IPS-20b (cell line): Measurements from ENCODE around the gene FOCAD.
"Not testable (repeated sequence)": the region's sequence is repeated elsewhere in the genome, so short reads cannot be mapped to it uniquely, and the experiment has no call there.

ENCODE experiments used
- H3K27ac ChIP-seq: one replicate; pipeline ENCODE4 v1.5.1; 2013; ENCODE audit warnings: low read length
- H3K27me3 ChIP-seq: 2 replicates; pipeline ENCODE4 v1.6.1; 2013; ENCODE audit warnings: mild to moderate bottlenecking, low read length, inconsistent platforms; ENCODE audit not compliant: insufficient read depth
- H3K36me3 ChIP-seq: 2 replicates; pipeline ENCODE4 v1.6.1; 2013; ENCODE audit warnings: low read depth, mild to moderate bottlenecking, inconsistent platforms, low read length, moderate library complexity; ENCODE audit not compliant: insufficient read depth
- H3K4me1 ChIP-seq: 2 replicates; pipeline ENCODE4 v1.6.1; 2013; ENCODE audit warnings: mild to moderate bottlenecking, control low read depth, inconsistent platforms, low read length, moderate library complexity; ENCODE audit not compliant: insufficient read depth
- H3K4me3 ChIP-seq: 2 replicates; pipeline ENCODE4 v1.5.1; 2013; ENCODE audit warnings: mild to moderate bottlenecking, low read length, inconsistent platforms
- H3K9ac ChIP-seq: 2 replicates; pipeline ENCODE4 v1.6.1; 2013; ENCODE audit warnings: low read depth, mild to moderate bottlenecking, inconsistent platforms, low read length, moderate library complexity
- H3K9me3 ChIP-seq: 2 replicates; pipeline ENCODE4 v1.6.1; 2013; ENCODE audit warnings: mild to moderate bottlenecking, low read depth, low read length, inconsistent platforms; ENCODE audit not compliant: insufficient read depth

The FOCAD gene

GRCh38 chr9:20658246-20658667 lies 25.8 kb upstream of the FOCAD start:
- H3K27me3 ChIP-seq, H3K9me3 ChIP-seq, H3K36me3 ChIP-seq, H3K27ac ChIP-seq: not testable (repeated sequence)
- Histone ChIP-seq H3K4me1 (peaks cover 13% of the 10 kb centered on the region), H3K9ac (peak overlapping the region; percentile 76), H3K4me3 (peak overlapping the region; percentile 78)

DNA sequence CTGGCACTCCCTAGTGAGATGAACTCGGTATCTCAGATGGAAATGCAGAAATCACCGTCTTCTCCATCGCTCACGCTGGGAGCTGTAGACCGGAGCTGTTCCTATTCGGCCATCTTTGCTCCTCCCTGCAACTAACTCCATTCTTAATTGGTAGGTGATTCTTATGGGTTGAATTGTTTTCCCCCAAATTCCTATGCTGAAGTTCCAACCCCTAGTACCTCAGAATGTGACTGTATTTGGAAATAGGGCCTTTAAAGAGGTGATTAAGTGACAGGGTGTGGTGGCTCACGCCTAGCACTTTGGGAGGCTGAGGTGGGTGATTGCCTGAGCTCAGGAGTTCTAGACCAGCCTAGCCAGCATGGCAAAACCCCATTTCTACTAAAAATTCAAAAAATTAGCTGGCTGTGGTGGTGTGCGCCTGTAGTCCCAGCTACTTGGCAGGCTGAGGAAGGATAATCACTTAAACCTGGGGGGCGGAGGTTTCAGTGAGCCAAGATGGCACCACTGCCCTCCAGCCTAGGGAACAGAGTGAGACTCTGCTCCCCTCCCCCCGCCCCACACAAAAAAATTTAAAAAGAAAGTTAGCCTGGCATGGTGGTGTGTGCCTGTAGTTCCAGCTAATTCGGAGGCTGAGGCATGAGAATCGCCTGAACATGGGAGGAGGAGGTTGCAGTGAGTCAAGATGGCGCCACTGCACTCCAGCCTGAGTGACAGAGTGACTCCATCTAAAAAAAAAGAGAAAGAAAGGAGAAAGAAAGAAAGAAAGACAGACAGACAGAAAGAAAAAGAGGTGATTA lies 25.2 kb upstream of the FOCAD start:
- no peaks in the 10 kb centered on the region; the same call in 1 of the 2 replicates for H3K9me3 ChIP-seq
- peak overlapping the region; percentile 76 for H3K9ac ChIP-seq
- no peak overlapping the region for H3K27ac ChIP-seq
- H3K27me3 ChIP-seq = no peaks in the 10 kb centered on the region
- H3K4me3 ChIP-seq = peak overlapping the region; percentile 78
- H3K36me3 ChIP-seq = no peaks in the 10 kb centered on the region
- peaks cover 19% of the 10 kb centered on the region for H3K4me1 ChIP-seq

DNA sequence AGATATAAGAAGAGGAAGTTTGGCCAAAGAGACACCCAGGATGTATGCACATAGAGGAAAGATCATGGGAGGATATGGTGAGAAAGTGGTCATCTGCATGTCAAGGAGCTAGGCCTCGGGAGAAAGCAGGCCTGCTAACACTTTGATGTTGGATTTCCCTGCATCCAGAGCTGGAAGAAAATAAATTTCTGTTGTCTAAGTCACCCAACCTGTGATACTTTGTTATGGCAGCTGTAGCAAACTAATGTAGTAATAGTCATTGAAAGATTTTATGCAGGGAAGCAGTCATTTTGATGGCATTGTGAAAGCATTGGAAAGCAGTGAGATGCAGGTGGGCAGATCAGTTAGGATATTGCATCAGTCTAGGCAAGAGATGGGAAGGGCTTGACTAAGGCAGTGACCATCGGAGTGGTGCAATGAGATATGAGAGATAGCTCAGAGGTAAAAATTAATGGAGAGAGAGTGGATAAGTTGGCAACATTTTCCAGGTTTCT lies 24.5 kb upstream of the FOCAD start:
- Histone ChIP-seq H3K4me3 (peak overlapping the region; percentile 78), H3K4me1 (peaks cover 19% of the 10 kb centered on the region), H3K36me3 (no peaks in the 10 kb centered on the region), H3K9me3 (no peaks in the 10 kb centered on the region; the same call in 1 of the 2 replicates), H3K27me3 (no peaks in the 10 kb centered on the region), H3K9ac (no peak overlapping the region), H3K27ac (no peak overlapping the region)

DNA sequence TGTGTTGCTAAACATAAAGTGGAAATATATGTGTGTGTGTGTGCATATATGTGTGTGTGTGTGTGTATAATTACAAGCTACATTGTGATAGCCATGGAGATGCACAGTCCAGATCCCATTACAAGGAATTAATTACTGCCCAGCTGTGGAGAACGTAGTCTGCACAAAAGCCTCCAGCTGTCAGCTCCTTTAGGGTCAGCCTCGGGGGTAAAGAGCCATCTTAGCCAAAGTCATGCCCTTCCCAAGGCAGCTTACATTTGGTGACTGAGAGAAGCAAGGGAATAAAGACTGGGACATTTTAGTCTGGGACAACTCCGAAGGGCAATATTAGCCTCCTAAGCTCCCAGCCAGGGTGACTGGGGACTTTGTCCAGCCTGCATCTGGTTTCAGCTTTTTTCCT lies 21.9 kb upstream of the FOCAD start:
- Histone ChIP-seq H3K27me3 (no peaks in the 10 kb centered on the region), H3K36me3 (no peaks in the 10 kb centered on the region), H3K4me3 (no peak overlapping the region), H3K9ac (no peak overlapping the region), H3K9me3 (no peaks in the 10 kb centered on the region), H3K27ac (no peak overlapping the region), H3K4me1 (peaks cover 32% of the 10 kb centered on the region)

DNA sequence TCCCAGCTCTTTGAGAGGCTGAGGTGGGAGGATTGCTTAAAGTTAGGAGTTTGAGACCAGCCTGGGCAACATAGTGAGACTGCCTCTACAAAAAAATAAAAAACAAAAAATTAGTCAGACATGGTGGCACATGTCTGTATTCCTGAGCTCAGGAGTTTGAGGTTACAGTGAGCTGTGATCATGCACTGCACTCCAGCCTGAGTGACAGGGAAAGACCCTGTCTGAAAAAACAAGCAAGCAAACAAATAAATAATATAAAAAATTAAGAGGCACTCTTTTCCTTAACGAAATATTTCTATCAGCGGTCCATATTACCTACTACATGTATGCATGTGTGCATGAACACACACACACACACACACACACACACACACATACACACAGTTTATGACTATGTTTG lies 20.9 kb upstream of the FOCAD start:
- Histone ChIP-seq H3K9ac (no peak overlapping the region), H3K4me3 (no peak overlapping the region), H3K36me3 (no peaks in the 10 kb centered on the region), H3K4me1 (peaks cover 33% of the 10 kb centered on the region), H3K27ac (no peak overlapping the region), H3K9me3 (no peaks in the 10 kb centered on the region), H3K27me3 (no peaks in the 10 kb centered on the region)

DNA sequence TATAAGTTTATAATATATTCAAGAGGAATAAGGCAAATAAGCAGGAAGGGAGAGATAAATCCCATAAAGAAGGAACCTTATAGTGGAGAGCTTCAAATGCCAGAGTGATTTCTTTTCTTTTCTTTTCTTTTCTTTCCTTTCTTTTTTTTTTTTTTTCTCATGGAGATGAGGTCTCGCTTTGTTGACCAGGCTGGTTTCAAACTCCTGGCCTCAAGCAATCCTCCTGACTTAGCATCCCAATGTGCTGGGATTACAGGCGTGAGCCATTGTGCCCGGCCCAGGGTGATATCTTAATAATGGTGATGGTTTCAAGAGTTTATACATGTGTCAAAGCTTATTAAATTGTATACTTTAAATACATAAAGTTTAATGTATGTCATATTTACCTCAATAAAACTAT lies 19.6 kb upstream of the FOCAD start:
- Histone ChIP-seq H3K4me3 (peak overlapping the region; percentile 35; the same call in 1 of the 2 replicates), H3K9ac (no peak overlapping the region), H3K4me1 (peaks cover 32% of the 10 kb centered on the region), H3K9me3 (no peaks in the 10 kb centered on the region), H3K27ac (no peak overlapping the region), H3K36me3 (no peaks in the 10 kb centered on the region), H3K27me3 (no peaks in the 10 kb centered on the region)

GRCh38 chr9:20670395-20670794 lies 13.7 kb upstream of the FOCAD start:
- peaks cover 11% of the 10 kb centered on the region; the same call in 1 of the 2 replicates for H3K4me1 ChIP-seq
- no peaks in the 10 kb centered on the region for H3K36me3 ChIP-seq
- H3K27me3 ChIP-seq = no peaks in the 10 kb centered on the region
- H3K4me3 ChIP-seq = no peak overlapping the region
- H3K9ac ChIP-seq = no peak overlapping the region
- no peaks in the 10 kb centered on the region for H3K9me3 ChIP-seq
- no peak overlapping the region for H3K27ac ChIP-seq

- H3K27ac ChIP-seq = no peak overlapping the region
- H3K36me3 ChIP-seq = no peaks in the 10 kb centered on the region
- no peaks in the 10 kb centered on the region for H3K27me3 ChIP-seq
- H3K4me3 ChIP-seq = no peak overlapping the region
- H3K9ac ChIP-seq = no peak overlapping the region
- H3K4me1 ChIP-seq = peaks cover 10% of the 10 kb centered on the region; the same call in 1 of the 2 replicates
- H3K9me3 ChIP-seq = no peaks in the 10 kb centered on the region
These were observed 12.4 kb upstream of the FOCAD start for GRCh38 chr9:20671635-20672034.

- not testable (repeated sequence) for H3K4me1 ChIP-seq, H3K9ac ChIP-seq, H3K36me3 ChIP-seq, H3K4me3 ChIP-seq, H3K9me3 ChIP-seq, H3K27me3 ChIP-seq, H3K27ac ChIP-seq
These were observed 10.5 kb upstream of the FOCAD start for GRCh38 chr9:20673537-20673936.

DNA sequence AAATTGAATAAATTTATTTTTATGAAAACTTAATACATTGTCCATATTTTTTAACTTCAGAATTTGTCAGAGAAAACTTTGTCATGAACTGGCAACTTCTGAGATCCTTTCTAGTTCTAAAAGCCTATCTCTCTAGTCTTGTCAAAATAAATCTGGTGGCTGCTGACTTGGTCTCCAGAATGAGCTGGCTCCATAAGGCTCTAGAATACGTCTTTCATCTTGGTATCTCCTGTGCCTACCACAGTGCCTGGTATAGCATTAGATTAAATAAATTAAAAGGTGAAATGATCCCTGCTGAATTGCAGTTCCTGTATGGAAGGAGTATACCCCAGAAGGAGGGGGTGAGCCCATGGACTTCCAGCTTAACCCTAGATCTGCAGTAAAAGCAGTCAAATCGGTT lies 2.6 kb upstream of the FOCAD start:
- Histone ChIP-seq H3K27me3 (no peaks in the 10 kb centered on the region), H3K4me1 (peaks cover 2% of the 10 kb centered on the region; the same call in 1 of the 2 replicates), H3K27ac (no peak overlapping the region), H3K9me3 (no peaks in the 10 kb centered on the region), H3K36me3 (no peaks in the 10 kb centered on the region), H3K4me3 (no peak overlapping the region), H3K9ac (no peak overlapping the region)

DNA sequence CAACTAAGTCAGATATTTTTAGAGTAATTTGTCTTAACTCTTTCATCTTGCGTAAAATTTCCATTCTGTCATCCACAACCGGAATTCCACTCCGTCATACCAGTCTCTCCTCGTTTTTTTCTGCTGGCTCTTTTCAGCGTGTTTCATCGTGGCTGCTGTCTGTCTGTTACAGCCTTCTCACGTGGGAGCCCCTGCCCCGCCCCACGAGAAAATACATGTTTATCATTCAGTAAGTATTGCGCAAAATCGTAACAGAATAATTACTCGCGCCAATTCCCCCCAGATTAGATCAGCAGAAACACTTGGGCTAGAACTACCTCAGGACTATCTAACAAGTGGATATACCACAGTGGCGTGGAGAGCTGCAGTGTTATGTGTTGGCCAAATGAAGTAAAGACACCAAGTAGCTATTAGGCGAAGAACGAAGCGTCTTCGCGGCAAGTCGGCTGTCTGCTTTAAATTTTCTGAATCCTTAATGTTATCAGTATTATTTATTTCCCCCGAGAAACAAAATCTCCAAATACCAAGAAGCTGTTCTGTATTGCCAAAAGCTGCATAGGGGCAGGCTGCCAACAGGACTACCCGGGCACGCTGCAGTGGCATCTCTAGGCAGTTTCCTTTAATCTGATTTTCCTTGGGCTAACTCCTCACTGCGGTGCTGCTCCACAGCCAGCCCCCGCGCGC lies 566 bp upstream of the FOCAD start:
- Histone ChIP-seq H3K4me3 (peak overlapping the region; percentile 77), H3K27ac (no peak overlapping the region), H3K27me3 (no peaks in the 10 kb centered on the region), H3K9ac (peak overlapping the region; percentile 70; the same call in 1 of the 2 replicates), H3K4me1 (peaks cover 2% of the 10 kb centered on the region; the same call in 1 of the 2 replicates), H3K9me3 (no peaks in the 10 kb centered on the region), H3K36me3 (no peaks in the 10 kb centered on the region)
